Neural cell (in vitro differentiated cells): ENCODE results near the gene SLC6A7. TPM values are rescaled to one million over a fixed set of nuclear protein-coding genes. Genes with fewer than 3 reads are reported as not detected.

ENCODE experiments used
- H2AFZ ChIP-seq: fragments of 200-600, 300-800 bp; sonication (generic), shearing (Covaris generic); 2 replicates; pipeline ENCODE4 v1.6.0; 2014; ENCODE audit warnings: low read depth, mild to moderate bottlenecking, antibody characterized with exemption, low read length, moderate library complexity
- H3F3A ChIP-seq: fragments of 200-600 bp; shearing (Covaris generic); 2 replicates; pipeline ENCODE4 v1.6.1; 2016; ENCODE audit warnings: mild to moderate bottlenecking, moderate library complexity, mixed read lengths, antibody characterized with exemption, low read length; ENCODE audit not compliant: insufficient read depth, poor library complexity, severe bottlenecking
- H3K27ac ChIP-seq: fragments of 200-600, 300-800 bp; sonication (generic), shearing (Covaris generic); 2 replicates; pipeline ENCODE4 v1.5.1; 2014; ENCODE audit warnings: mild to moderate bottlenecking, low read length, moderate library complexity
- H3K27me3 ChIP-seq: fragments of 300-800, 200-600 bp; sonication (generic), shearing (Covaris generic); 2 replicates; pipeline ENCODE4 v1.6.0; 2014; ENCODE audit warnings: mild to moderate bottlenecking, low read depth, low read length, moderate library complexity; ENCODE audit not compliant: insufficient read depth
- H3K36me3 ChIP-seq: fragments of 300-800, 200-600 bp; sonication (generic), shearing (Covaris generic); 2 replicates; pipeline ENCODE4 v1.5.1; 2014; ENCODE audit warnings: mild to moderate bottlenecking, antibody characterized with exemption, low read length, moderate library complexity; ENCODE audit not compliant: insufficient read depth
- H3K4me2 ChIP-seq: fragments of 300-800, 200-600 bp; sonication (generic), shearing (Covaris generic); 2 replicates; pipeline ENCODE4 v1.6.0; 2014; ENCODE audit warnings: mild to moderate bottlenecking, low read length
- H3K4me3 ChIP-seq: fragments of 300-800, 200-600 bp; sonication (generic), shearing (Covaris generic); 2 replicates; pipeline ENCODE4 v1.5.1; 2014; ENCODE audit warnings: mild to moderate bottlenecking, low read length, moderate library complexity
- H3K79me2 ChIP-seq: fragments of 200-600 bp; shearing (Covaris generic); replicated peaks from 2 replicates; pipeline ENCODE4 v1.6.0; 2014; ENCODE audit warnings: mild to moderate bottlenecking, low read length, moderate library complexity; ENCODE audit not compliant: insufficient read depth
- H3K9ac ChIP-seq: fragments of 300-800, 200-600 bp; sonication (generic), shearing (Covaris generic); 2 replicates; pipeline ENCODE4 v1.6.1; 2016; ENCODE audit warnings: mild to moderate bottlenecking, low read length, mixed read lengths
- H3K9me2 ChIP-seq: fragments of 200-600 bp; shearing (Covaris generic); 2 replicates; pipeline ENCODE4 v1.6.1; 2016; ENCODE audit warnings: mild to moderate bottlenecking, low read length, mixed read lengths; ENCODE audit not compliant: insufficient read depth
- H3K9me3 ChIP-seq: fragments of 200-600, 300-800 bp; sonication (generic), shearing (Covaris generic); 2 replicates; pipeline ENCODE4 v1.6.1; 2016; ENCODE audit warnings: mild to moderate bottlenecking, mixed run types, low read length, moderate library complexity, mixed read lengths
- H4K20me1 ChIP-seq: fragments of 200-600 bp; shearing (Covaris generic); 2 replicates; pipeline ENCODE4 v1.6.1; 2016; ENCODE audit warnings: mild to moderate bottlenecking, mixed run types; ENCODE audit not compliant: insufficient read depth
- EP300 ChIP-seq: fragments of 450-650 bp; conservative IDR thresholded peaks from 2 replicates; pipeline ENCODE4 v1.6.1; 2014; ENCODE audit warnings: antibody characterized with exemption, mild to moderate bottlenecking, moderate library complexity; ENCODE audit not compliant: poor library complexity, severe bottlenecking
- EZH2 ChIP-seq: fragments of 200-600, 300-800 bp; shearing (Covaris generic), sonication (generic); IDR thresholded peaks from 2 replicates; pipeline ENCODE4 v1.6.1; 2014; ENCODE audit warnings: antibody characterized with exemption, low read length, borderline replicate concordance, mild to moderate bottlenecking; ENCODE audit not compliant: insufficient read depth, poor library complexity, severe bottlenecking
- MXI1 ChIP-seq: fragments of 450-650 bp; conservative IDR thresholded peaks from 2 replicates; pipeline ENCODE4 v1.6.1; 2014; ENCODE audit warnings: antibody characterized with exemption, mild to moderate bottlenecking; ENCODE audit not compliant: poor library complexity, severe bottlenecking
- POLR2AphosphoS5 ChIP-seq: IDR thresholded peaks from 2 replicates; pipeline ENCODE4 v1.6.1; 2012
- RAD21 ChIP-seq: fragments of 450-650 bp; conservative IDR thresholded peaks from 2 replicates; pipeline ENCODE4 v1.6.1; 2014; ENCODE audit warnings: antibody characterized with exemption, mild to moderate bottlenecking, moderate library complexity
- SMC3 ChIP-seq: fragments of 450-650 bp; conservative IDR thresholded peaks from 2 replicates; pipeline ENCODE4 v1.6.1; 2014; ENCODE audit warnings: antibody characterized with exemption, mild to moderate bottlenecking, moderate library complexity; ENCODE audit not compliant: poor library complexity
- TAF1 ChIP-seq: IDR thresholded peaks from 2 replicates; pipeline ENCODE4 v1.6.1; 2012; ENCODE audit warnings: low read depth
- polyA plus RNA-seq: library from polyadenylated mRNA; depleted of rRNA; stranded (reverse); fragments of >200 nt; gene quantifications from 2 replicates; pipeline ENCODE4 v1.2.3, GENCODE V29; 2014
- TF ChIP-seq, protein P1 (sequence below): fragments of 450-650 bp; IDR thresholded peaks from 2 replicates; pipeline ENCODE4 v1.5.1; 2014; ENCODE audit warnings: antibody characterized with exemption, mild to moderate bottlenecking, moderate library complexity; ENCODE audit not compliant: poor library complexity, severe bottlenecking
- TF ChIP-seq, protein P2 (sequence below): IDR thresholded peaks from 2 replicates; pipeline ENCODE4 v1.6.1; 2012; ENCODE audit warnings: borderline replicate concordance

SLC6A7 gene
- polyA plus RNA-seq, 1 donor from 2014 or later: 4.6 TPM

DNA sequence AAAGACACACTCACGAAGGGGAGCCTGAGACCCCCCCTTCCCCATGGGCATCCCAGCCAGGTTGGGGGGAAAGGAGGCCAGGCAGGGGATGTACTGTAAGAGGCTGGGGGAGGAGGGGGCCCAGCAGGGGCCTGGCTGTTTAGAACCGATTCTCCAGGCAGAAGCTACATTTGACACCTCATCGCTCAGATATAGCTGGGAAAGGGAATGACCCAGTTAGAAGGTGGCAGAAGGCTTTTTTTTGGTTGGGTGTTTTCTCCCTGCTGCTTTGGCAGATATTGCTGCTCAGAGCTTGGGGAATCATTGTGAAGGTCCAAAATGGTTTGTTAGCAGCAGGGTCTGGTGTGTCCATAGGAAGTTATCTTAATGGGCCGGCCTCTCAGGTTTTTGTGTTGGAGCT is 17.3 kb upstream of the SLC6A7 start:
- Histone ChIP-seq H2AFZ (no peak overlapping the region), H4K20me1 (no peaks in the 10 kb centered on the region), H3K27me3 (peaks cover 12% of the 10 kb centered on the region), H3F3A (no peaks in the 10 kb centered on the region), H3K27ac (no peak overlapping the region), H3K9ac (no peak overlapping the region), H3K79me2 (no peaks in the 10 kb centered on the region), H3K9me3 (no peaks in the 10 kb centered on the region), H3K9me2 (no peaks in the 10 kb centered on the region), H3K4me3 (no peak overlapping the region), H3K4me2 (no peak overlapping the region), H3K36me3 (no peaks in the 10 kb centered on the region)
- TF ChIP-seq EP300: no peak
- no peak for TF ChIP-seq MXI1
- no peak for TF ChIP-seq RAD21
- TF ChIP-seq SMC3: no peak
- TF ChIP-seq EZH2: no peak
- TF ChIP-seq TAF1: no peak
- TF ChIP-seq, protein P1, sequence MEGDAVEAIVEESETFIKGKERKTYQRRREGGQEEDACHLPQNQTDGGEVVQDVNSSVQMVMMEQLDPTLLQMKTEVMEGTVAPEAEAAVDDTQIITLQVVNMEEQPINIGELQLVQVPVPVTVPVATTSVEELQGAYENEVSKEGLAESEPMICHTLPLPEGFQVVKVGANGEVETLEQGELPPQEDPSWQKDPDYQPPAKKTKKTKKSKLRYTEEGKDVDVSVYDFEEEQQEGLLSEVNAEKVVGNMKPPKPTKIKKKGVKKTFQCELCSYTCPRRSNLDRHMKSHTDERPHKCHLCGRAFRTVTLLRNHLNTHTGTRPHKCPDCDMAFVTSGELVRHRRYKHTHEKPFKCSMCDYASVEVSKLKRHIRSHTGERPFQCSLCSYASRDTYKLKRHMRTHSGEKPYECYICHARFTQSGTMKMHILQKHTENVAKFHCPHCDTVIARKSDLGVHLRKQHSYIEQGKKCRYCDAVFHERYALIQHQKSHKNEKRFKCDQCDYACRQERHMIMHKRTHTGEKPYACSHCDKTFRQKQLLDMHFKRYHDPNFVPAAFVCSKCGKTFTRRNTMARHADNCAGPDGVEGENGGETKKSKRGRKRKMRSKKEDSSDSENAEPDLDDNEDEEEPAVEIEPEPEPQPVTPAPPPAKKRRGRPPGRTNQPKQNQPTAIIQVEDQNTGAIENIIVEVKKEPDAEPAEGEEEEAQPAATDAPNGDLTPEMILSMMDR: no peak
- no peak for TF ChIP-seq POLR2AphosphoS5
- TF ChIP-seq, protein P2, sequence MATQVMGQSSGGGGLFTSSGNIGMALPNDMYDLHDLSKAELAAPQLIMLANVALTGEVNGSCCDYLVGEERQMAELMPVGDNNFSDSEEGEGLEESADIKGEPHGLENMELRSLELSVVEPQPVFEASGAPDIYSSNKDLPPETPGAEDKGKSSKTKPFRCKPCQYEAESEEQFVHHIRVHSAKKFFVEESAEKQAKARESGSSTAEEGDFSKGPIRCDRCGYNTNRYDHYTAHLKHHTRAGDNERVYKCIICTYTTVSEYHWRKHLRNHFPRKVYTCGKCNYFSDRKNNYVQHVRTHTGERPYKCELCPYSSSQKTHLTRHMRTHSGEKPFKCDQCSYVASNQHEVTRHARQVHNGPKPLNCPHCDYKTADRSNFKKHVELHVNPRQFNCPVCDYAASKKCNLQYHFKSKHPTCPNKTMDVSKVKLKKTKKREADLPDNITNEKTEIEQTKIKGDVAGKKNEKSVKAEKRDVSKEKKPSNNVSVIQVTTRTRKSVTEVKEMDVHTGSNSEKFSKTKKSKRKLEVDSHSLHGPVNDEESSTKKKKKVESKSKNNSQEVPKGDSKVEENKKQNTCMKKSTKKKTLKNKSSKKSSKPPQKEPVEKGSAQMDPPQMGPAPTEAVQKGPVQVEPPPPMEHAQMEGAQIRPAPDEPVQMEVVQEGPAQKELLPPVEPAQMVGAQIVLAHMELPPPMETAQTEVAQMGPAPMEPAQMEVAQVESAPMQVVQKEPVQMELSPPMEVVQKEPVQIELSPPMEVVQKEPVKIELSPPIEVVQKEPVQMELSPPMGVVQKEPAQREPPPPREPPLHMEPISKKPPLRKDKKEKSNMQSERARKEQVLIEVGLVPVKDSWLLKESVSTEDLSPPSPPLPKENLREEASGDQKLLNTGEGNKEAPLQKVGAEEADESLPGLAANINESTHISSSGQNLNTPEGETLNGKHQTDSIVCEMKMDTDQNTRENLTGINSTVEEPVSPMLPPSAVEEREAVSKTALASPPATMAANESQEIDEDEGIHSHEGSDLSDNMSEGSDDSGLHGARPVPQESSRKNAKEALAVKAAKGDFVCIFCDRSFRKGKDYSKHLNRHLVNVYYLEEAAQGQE: no peak

- Histone ChIP-seq H3K9ac (no peak overlapping the region), H3K27me3 (peaks cover 6% of the 10 kb centered on the region), H3K27ac (no peak overlapping the region), H3K4me3 (no peak overlapping the region), H3K36me3 (no peaks in the 10 kb centered on the region), H3K9me2 (no peaks in the 10 kb centered on the region), H2AFZ (no peak overlapping the region), H3K79me2 (no peaks in the 10 kb centered on the region), H3K4me2 (no peak overlapping the region), H3F3A (no peaks in the 10 kb centered on the region), H4K20me1 (no peaks in the 10 kb centered on the region), H3K9me3 (no peaks in the 10 kb centered on the region)
- TF ChIP-seq EP300 (no peak), MXI1 (no peak), RAD21 (no peak), TAF1 (no peak), EZH2 (no peak), SMC3 (no peak), POLR2AphosphoS5 (no peak)
- TF ChIP-seq, protein P1: no peak
- TF ChIP-seq, protein P2: no peak
These were observed 16.7 kb upstream of the SLC6A7 start for GRCh38 chr5:150173161-150173560.
